Measurements from ENCODE around the gene DDX10. TPM values are rescaled to one million over a fixed set of nuclear protein-coding genes. Genes with fewer than 3 reads are reported as not detected.

DDX10 gene
- total and polyA plus RNA-seq, 9 donors: 13.1 to 34.3 (median 25.7) TPM

DNA sequence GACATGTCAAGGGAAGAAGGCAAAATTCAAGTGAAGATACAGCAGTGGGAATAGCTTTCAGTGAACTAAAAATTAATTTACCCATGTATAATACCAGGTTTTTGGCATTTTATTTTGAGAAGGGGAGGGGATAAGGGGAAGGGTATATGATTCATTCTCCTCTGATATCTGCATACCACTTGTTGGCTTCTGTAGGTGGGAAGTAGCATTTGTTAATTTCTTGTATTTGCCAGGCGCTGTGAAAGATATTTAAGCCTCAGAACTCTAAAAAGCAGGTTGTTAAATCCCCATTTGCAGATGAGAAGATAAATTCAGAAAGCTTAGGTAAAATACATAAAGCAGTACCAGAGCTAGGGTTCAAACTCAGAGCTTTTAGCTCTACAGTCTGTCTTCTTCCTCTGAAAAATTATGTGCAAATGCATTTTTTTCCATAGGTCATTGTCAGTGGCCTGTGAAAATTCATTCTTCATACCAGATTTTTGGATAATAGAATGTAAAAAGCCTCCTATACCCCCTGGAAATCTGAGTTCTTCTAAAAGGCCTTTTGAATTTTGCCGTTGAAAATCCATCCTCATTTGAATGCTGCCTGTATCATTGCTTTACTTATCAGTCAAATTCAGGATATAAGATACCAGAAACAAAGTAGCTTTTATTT lies 221.3 kb downstream of the DDX10 start:
- H3K27ac ChIP-seq: no peak overlapping the region
- peaks cover 2% of the 10 kb centered on the region for H3K4me1 ChIP-seq (ENCODE audit: insufficient read depth)
- TF ChIP-seq POLR2A (IDR thresholded peaks at IDR 0.05) (no peak), EP300 (IDR thresholded peaks at IDR 0.05) (no peak)
- TF ChIP-seq, protein P1, sequence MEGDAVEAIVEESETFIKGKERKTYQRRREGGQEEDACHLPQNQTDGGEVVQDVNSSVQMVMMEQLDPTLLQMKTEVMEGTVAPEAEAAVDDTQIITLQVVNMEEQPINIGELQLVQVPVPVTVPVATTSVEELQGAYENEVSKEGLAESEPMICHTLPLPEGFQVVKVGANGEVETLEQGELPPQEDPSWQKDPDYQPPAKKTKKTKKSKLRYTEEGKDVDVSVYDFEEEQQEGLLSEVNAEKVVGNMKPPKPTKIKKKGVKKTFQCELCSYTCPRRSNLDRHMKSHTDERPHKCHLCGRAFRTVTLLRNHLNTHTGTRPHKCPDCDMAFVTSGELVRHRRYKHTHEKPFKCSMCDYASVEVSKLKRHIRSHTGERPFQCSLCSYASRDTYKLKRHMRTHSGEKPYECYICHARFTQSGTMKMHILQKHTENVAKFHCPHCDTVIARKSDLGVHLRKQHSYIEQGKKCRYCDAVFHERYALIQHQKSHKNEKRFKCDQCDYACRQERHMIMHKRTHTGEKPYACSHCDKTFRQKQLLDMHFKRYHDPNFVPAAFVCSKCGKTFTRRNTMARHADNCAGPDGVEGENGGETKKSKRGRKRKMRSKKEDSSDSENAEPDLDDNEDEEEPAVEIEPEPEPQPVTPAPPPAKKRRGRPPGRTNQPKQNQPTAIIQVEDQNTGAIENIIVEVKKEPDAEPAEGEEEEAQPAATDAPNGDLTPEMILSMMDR (IDR thresholded peaks at IDR 0.05): no peak
- no peak overlapping the region for H3K4me3 ChIP-seq
- intact Hi-C loops (cut with DNase I): no loop called here
- no peaks in the 10 kb centered on the region for H3K9me3 ChIP-seq
- H3K36me3 ChIP-seq: no peaks in the 10 kb centered on the region
- H3K27me3 ChIP-seq: no peaks in the 10 kb centered on the region
- 83 to 87% (median 84%) methylated on average over 2 of the region's 2 CpGs for WGBS, 3 donors
- no peak for DNase-seq

DNA sequence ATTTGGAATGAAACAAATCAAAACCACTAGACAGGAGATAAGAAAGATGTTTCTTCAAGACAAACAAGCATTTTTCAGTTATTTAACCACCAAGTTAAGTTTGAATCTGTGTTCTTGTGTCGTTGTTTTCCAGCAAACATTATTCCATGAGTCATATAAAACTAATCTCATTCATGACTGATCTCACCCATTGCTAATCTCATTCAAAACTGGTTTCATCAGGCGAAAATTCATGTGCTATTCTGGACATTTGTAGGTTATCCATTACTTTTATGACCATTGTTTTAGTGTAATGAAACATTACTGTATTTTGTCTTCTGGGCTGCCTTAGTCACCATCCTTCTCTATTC lies 221.8 kb downstream of the DDX10 start:
- Histone ChIP-seq H3K4me3 (no peak overlapping the region), H3K9me3 (no peaks in the 10 kb centered on the region), H3K27ac (no peak overlapping the region), H3K36me3 (no peaks in the 10 kb centered on the region), H3K27me3 (no peaks in the 10 kb centered on the region), H3K4me1 (ENCODE audit: insufficient read depth) (peaks cover 2% of the 10 kb centered on the region)
- WGBS, 3 donors: 69 to 76% (median 76%) methylated on average over 2 of the region's 2 CpGs
- intact Hi-C loops (cut with DNase I): no loop called here
- no peak for DNase-seq
- TF ChIP-seq EP300 (IDR thresholded peaks at IDR 0.05): no peak
- TF ChIP-seq, protein P1 (IDR thresholded peaks at IDR 0.05): no peak
- TF ChIP-seq POLR2A (IDR thresholded peaks at IDR 0.05): no peak

DNA sequence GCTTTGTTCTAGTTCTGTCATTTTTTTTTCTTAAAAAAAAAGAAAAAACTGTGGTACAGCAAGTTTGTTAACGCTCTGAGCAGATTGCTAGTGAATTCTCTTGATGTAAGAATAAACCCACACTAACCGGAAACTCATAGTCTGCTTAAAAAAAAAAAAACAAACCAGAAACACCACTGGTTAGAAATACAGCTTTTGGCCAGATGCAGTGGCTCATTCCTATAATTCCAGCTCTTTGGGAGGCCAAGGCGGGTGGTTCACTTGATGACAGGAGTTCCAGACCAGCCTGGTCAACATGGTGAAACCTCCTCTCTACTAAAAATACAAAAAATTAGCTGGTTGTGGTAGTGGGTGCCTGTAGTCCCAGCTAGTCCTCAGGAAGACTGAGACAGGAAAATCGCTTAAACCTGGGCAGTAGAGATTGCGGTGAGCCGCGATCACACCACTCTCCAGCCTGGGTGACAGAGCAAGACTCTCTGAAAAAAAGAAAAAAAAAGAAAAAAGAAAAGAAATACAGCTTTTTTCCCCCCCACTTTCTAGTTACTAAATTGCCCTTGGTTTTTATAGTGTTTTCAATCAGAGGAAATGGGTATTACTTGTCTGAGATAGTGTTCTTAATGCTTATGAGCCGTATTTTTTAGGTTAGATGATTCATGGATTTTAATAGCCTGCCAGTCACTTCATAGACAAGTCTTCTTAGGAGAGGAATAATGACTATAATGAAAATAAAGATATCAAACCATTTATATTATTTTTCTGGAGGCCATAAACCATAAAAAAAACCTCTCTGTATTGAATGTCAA lies 222.8 kb downstream of the DDX10 start:
- no peaks in the 10 kb centered on the region for H3K27me3 ChIP-seq
- TF ChIP-seq EP300 (IDR thresholded peaks at IDR 0.05): no peak
- no peak for TF ChIP-seq POLR2A (IDR thresholded peaks at IDR 0.05)
- TF ChIP-seq, protein P1 (IDR thresholded peaks at IDR 0.05): no peak
- H3K27ac ChIP-seq: no peak overlapping the region
- 89 to 92% (median 91%) methylated on average over 8 of the region's 8 CpGs for WGBS, 3 donors
- H3K4me1 ChIP-seq (ENCODE audit: insufficient read depth): peaks cover 2% of the 10 kb centered on the region
- H3K36me3 ChIP-seq: no peaks in the 10 kb centered on the region
- no peak overlapping the region for H3K4me3 ChIP-seq
- DNase-seq: no peak
- no peaks in the 10 kb centered on the region for H3K9me3 ChIP-seq
- intact Hi-C loops (cut with DNase I): no loop called here

DNA sequence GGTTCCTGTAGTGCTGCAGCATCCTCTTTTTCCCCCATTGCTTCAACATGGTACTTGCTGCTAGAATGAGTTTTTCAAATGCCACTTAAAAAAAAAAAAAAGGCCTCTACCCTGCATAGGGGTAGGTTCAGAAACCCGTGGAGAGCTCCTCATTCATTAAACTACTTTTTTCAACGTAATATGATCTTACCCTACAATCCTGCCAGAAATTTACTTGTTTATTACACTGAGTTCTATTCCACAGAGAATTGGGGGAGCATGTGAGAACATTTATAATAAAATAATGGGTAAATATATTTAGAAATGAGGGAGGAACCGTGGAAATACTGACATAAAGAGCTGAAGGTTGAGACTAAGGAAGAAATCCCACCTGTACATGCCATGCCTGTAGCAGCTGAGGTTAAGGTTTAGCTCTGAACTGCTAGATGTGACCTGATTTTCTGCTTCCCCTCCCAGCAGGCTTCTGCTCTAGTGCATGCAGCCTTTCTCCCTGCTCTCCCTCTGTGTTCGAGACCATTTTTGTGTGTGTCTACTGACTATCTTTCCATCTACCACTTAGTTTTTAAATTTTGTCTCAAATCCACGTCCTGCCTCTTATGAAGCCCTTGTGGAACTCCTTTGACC lies 225.7 kb downstream of the DDX10 start:
- H3K4me3 ChIP-seq: no peak overlapping the region
- no peaks in the 10 kb centered on the region for H3K36me3 ChIP-seq
- H3K27ac ChIP-seq: no peak overlapping the region
- 51 to 55% (median 54%) methylated on average over 5 of the region's 5 CpGs for WGBS, 3 donors
- no peak for TF ChIP-seq EP300 (IDR thresholded peaks at IDR 0.05)
- TF ChIP-seq POLR2A (IDR thresholded peaks at IDR 0.05): no peak
- TF ChIP-seq, protein P1 (IDR thresholded peaks at IDR 0.05): no peak
- no peaks in the 10 kb centered on the region for H3K27me3 ChIP-seq
- H3K9me3 ChIP-seq: no peaks in the 10 kb centered on the region
- peaks cover 2% of the 10 kb centered on the region for H3K4me1 ChIP-seq (ENCODE audit: insufficient read depth)
- intact Hi-C loops (cut with DNase I): no loop called here
- no peak for DNase-seq

Data from ovary (tissue), 9 donors.